Activated gamma-delta T cell treated with Interleukin-2 at 50 U/mL for 16 hours (primary cell): ENCODE results near the gene DDX56.

Experiments used
- DNase-seq: peaks from one replicate; pipeline ENCODE4 v3.0.0-alpha.2; 2020

DDX56 gene

GRCh38 chr7:44534087-44534486, 39.6 kb downstream of the DDX56 start:
- no peak for DNase-seq

- no peak for DNase-seq
These were observed 40.2 kb downstream of the DDX56 start for GRCh38 chr7:44533301-44534055.

- no peak for DNase-seq
These were observed 42.0 kb downstream of the DDX56 start for GRCh38 chr7:44531421-44532380.

- no peak for DNase-seq
These were observed 42.7 kb downstream of the DDX56 start for GRCh38 chr7:44530990-44531389.

DNA sequence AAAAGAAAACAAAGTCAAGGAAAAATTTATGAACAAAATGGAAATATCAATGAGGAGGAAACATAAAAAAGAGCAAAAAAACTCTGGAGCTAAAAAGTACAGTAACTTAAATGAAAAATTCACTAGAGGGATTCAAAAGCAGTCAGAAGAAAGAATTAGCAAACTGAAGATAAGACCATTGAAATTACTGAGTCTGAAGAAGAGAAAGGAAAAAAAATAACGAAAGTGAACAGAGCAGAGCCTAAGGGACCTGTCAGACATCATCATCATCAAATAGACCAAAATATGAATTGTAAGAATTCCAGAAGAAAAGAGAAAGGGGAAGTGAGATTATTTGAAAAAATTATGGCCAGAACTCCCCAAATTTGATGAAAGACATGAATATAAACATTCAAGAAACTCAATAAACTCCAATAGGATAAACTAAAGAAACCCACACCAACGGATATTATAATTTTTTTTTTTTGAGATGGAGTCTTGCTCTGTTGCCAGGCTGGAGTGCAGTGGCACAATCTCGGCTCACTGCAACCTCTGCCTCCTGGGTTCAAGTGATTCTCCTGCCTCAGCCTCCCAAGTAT, 48.8 kb downstream of the DDX56 start:
- DNase-seq = no peak

DNA sequence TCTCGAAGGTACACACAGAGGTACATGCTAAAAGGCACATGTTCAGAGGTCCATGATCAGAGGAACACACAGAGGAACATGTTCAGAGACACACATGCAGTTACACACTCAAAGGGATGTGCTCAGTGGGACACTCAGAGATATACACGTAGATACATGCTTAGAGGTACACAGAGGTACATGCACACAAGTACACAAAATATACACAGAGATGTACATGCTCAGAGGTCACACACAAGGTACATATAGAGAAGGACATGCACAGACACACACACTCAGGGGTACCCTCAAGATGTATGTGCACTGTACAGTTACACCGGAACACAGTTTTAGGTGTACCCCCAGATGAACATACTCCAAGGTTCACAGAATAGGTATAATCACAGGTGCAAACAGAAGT, 51.4 kb downstream of the DDX56 start:
- no peak for DNase-seq

- no peak for DNase-seq
These were observed 52.2 kb downstream of the DDX56 start for GRCh38 chr7:44521347-44522095.

DNA sequence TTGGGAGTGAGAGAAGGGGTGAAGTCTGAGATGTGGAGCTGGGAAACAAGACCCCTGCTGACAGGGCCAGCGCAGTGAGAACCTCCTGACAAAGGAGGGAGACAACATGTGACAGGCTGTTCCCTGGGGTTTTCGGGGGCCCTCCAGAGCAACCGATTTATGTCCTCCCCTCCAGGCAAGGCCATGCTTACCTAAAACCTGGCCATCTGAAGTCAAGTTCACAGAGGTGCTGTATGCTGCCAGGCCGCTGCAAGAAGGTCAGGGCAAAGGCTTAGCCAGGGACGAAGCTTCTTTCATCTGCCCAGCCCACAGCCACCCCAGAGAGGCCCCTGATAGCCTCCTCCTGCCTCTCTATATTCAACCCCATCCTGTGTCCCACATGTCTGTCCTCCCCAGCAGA, 53.1 kb downstream of the DDX56 start:
- no peak for DNase-seq

DNA sequence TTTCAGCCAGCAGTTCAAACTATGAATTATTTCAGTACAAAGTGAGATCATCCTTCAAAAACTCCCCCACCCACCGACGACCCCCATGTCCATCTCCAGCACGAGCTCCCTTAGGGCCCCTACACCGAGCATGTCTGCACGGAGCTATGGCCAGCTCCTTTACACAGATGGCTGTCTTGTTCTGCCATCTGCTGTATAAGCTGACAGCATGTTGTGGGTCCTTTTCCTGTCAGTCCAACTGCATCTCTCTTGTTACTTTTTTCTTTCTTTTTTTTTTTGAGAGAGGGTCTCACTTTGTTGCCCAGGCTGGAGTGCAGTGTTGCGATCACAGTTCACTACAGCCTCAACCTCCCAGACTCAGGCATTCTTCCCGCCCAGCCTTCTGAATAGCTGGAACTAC, 54.2 kb downstream of the DDX56 start:
- DNase-seq = no peak

DNA sequence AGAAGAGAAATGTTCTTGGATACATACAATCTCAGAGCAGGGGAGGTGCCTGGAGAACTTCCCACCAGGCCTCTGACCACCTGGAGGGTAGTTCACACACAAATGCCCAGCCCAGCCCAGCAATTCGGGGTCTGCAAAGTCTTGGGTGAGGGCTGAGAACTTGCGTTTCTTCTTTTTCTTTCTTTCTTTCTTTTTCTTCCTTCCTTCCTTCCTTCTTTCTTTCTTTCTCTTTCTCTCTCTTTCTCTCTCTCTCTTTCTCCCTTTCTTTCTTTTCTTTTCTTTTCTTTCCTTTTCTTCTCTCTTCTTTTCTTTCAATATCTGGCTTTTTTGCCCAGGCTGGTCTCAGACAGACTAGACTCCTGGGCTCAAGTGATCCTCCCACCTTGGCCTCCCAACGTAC, 54.9 kb downstream of the DDX56 start:
- no peak for DNase-seq

- no peak for DNase-seq
These were observed 56.5 kb downstream of the DDX56 start for GRCh38 chr7:44517175-44517574.
